OCI-LY7 (cell line): ENCODE measurements around the gene OSBPL7. TPM values are rescaled to one million over a fixed set of nuclear protein-coding genes. Genes with fewer than 3 reads are reported as not detected.

Experiments
- BruUV-seq: library from RNA; stranded (reverse); fragments of 400-500 nt; replicated peaks from 2 replicates; lab custom pipeline; 2021; lab: Mats Ljungman, UMichigan
- CTCF ChIA-PET: fragments of 300-600 bp; sonication (Branson Sonifier 250); formaldehyde crosslinking; loops from one replicate; lab custom pipeline; 2022; ENCODE audit warnings: antibody characterized with exemption; ENCODE audit not compliant: unreplicated experiment; lab: Charles Lee
- POLR2A ChIA-PET: fragments of 300-600 bp; sonication (Branson Sonifier 250); formaldehyde crosslinking; loops from one replicate; lab custom pipeline; 2022; ENCODE audit warnings: antibody characterized with exemption; lab: Charles Lee
- DNase-seq: peaks from one replicate; pipeline ENCODE4 v3.0.0-alpha.2; 2015; ENCODE audit warnings: low spot score
- H2AFZ ChIP-seq: fragments of 200-600 bp; sonication (generic), shearing (Covaris generic); 2 replicates; pipeline ENCODE4 v1.6.1; 2014; ENCODE audit warnings: mild to moderate bottlenecking, antibody characterized with exemption, low read length, moderate library complexity
- H3K27ac ChIP-seq: fragments of 200-600 bp; sonication (generic); 2 replicates; pipeline ENCODE4 v1.5.1; 2014; ENCODE audit warnings: mixed run types, low read depth, mild to moderate bottlenecking, moderate library complexity, low read length, inconsistent platforms; ENCODE audit not compliant: poor library complexity, severe bottlenecking
- H3K36me3 ChIP-seq: fragments of 200-600 bp; sonication (generic); 2 replicates; pipeline ENCODE4 v1.6.1; 2014; ENCODE audit warnings: mild to moderate bottlenecking, antibody characterized with exemption, low read length, moderate library complexity, mixed read lengths; ENCODE audit not compliant: insufficient read depth
- H3K4me1 ChIP-seq: fragments of 200-600 bp; sonication (generic); 2 replicates; pipeline ENCODE4 v1.5.1; 2014; ENCODE audit warnings: mild to moderate bottlenecking, low read length; ENCODE audit not compliant: insufficient read depth, poor library complexity, severe bottlenecking
- H3K4me2 ChIP-seq: fragments of 200-600 bp; sonication (generic); 2 replicates; pipeline ENCODE4 v1.6.1; 2014; ENCODE audit warnings: mild to moderate bottlenecking, low read length
- H3K4me3 ChIP-seq: fragments of 200-600 bp; sonication (generic); 2 replicates; pipeline ENCODE4 v1.5.1; 2014; ENCODE audit warnings: mild to moderate bottlenecking, low read depth, low read length; ENCODE audit not compliant: poor library complexity, severe bottlenecking
- H3K79me2 ChIP-seq: fragments of 200-600 bp; sonication (generic); 2 replicates; pipeline ENCODE4 v1.6.1; 2016; ENCODE audit warnings: low read depth, mild to moderate bottlenecking, low read length, moderate library complexity, mixed read lengths; ENCODE audit not compliant: insufficient read depth
- H3K9me2 ChIP-seq: fragments of 200-600 bp; sonication (generic); 2 replicates; pipeline ENCODE4 v1.6.1; 2016; ENCODE audit warnings: mild to moderate bottlenecking, low read length, mixed read lengths; ENCODE audit not compliant: insufficient read depth
- H3K9me3 ChIP-seq: fragments of 200-600 bp; sonication (generic); 2 replicates; pipeline ENCODE4 v1.6.1; 2014; ENCODE audit warnings: mild to moderate bottlenecking, mixed run types, low read length, mixed read lengths
- H4K20me1 ChIP-seq: fragments of 200-600 bp; sonication (generic); 2 replicates; pipeline ENCODE4 v1.6.1; 2014; ENCODE audit warnings: mild to moderate bottlenecking, antibody characterized with exemption, low read length, moderate library complexity, mixed read lengths; ENCODE audit not compliant: insufficient read depth
- EZH2phosphoT487 ChIP-seq: fragments of 200-600 bp; sonication (generic); IDR thresholded peaks from 2 replicates; pipeline ENCODE4 v1.6.1; 2018; ENCODE audit warnings: low read depth, borderline replicate concordance, mild to moderate bottlenecking, mixed run types, antibody characterized with exemption, low read length, moderate library complexity, mixed read lengths
- intact Hi-C: fragments of 100-400 bp; cut with micrococcal nuclease; formaldehyde crosslinking; loops from one replicate; pipeline ENCODE4 v1.10.0; 2022; ENCODE audit not compliant: unreplicated experiment
- total RNA-seq, 2 experiments: library from RNA; depleted of rRNA in 1 of 2; stranded (reverse); fragments of >200 nt in 1 of 2; shearing (Covaris generic) in 1 of 2; gene quantifications; 2 replicates each; pipeline ENCODE4 v1.2.3, GENCODE V29; 2014 to 2022
- TF ChIP-seq, protein P1 (sequence below): fragments of 200-600 bp; sonication (generic); conservative IDR thresholded peaks from 2 replicates; pipeline ENCODE4 v1.5.1; 2014; ENCODE audit warnings: mild to moderate bottlenecking, antibody characterized with exemption, low read length, moderate library complexity, mixed read lengths

Gene OSBPL7
- total RNA-seq, 2 experiments from 2014 or later: 24.4 to 35.7 TPM

DNA sequence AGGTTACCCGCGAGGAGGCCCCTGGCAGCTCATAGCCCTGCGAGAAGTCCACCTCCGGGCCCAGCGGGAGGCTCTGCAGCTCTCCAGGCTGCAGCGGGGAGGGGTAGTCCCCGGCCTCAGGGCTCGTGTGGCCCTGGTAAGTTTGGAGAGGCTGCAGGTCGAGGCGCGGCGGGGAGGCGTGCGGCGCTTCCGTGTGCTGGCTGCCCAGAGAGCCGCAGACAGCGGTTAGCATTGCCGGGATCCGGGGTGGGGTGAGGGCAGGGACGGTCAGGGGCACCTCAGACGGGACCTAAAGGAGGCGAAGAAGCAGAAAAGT, 26.6 kb upstream of the OSBPL7 start:
- H3K27ac ChIP-seq: no peak overlapping the region
- no TSS peak for BruUV-seq

DNA sequence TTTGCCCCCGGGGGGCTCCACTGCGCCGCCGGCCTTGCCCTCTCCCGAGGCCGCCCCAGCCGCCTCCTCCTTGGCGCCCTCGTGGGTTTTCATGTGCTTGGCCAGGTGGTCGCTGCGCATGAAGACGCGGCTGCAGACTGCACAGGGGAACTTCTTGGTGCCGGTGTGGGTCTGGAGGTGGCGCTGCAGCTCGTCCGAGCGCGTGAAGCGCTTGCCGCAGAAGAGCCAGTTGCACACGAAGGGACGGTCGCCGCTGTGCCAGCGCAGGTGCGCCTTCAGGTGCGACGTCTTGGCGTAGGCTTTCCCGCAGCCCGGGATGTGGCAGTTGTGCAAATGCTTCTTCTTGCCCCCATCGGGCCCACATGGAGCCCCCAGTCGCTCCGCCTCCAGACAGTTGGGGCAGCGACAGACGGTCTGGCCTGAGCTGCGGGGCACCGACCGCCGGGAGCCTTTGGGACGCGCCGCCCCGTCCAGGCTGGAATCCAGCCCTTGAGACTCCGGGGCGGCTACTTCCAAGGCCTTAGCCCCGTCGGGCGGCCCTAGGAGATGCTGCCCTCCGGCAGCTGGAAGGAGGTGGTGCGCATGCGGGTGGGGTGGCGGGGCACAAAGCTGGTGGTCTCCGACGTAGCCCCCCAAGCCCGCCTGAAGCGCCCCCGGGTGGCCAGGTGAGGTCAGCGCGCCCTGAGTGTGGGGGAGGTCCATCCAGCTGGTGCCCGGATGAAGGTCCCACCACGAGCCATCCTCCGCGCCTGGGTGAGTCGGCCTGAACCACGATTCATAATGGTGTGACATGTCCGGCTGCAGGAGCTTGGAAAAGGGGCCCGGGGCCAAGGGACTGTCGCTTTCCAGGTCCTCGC, 26.0 kb upstream of the OSBPL7 start:
- Histone ChIP-seq H4K20me1 (no peaks in the 10 kb centered on the region), H3K27ac (no peak overlapping the region), H3K9me3 (no peaks in the 10 kb centered on the region), H2AFZ (no peak overlapping the region), H3K79me2 (no peaks in the 10 kb centered on the region), H3K4me3 (no peak overlapping the region), H3K9me2 (no peaks in the 10 kb centered on the region), H3K36me3 (no peaks in the 10 kb centered on the region), H3K4me2 (no peak overlapping the region), H3K4me1 (peaks cover 19% of the 10 kb centered on the region)
- no peak for DNase-seq
- CTCF ChIA-PET: no interaction called here
- intact Hi-C loops: no loop called here
- POLR2A ChIA-PET: no interaction called here
- BruUV-seq: no TSS peak
- no peak for TF ChIP-seq EZH2phosphoT487
- TF ChIP-seq, protein P1, sequence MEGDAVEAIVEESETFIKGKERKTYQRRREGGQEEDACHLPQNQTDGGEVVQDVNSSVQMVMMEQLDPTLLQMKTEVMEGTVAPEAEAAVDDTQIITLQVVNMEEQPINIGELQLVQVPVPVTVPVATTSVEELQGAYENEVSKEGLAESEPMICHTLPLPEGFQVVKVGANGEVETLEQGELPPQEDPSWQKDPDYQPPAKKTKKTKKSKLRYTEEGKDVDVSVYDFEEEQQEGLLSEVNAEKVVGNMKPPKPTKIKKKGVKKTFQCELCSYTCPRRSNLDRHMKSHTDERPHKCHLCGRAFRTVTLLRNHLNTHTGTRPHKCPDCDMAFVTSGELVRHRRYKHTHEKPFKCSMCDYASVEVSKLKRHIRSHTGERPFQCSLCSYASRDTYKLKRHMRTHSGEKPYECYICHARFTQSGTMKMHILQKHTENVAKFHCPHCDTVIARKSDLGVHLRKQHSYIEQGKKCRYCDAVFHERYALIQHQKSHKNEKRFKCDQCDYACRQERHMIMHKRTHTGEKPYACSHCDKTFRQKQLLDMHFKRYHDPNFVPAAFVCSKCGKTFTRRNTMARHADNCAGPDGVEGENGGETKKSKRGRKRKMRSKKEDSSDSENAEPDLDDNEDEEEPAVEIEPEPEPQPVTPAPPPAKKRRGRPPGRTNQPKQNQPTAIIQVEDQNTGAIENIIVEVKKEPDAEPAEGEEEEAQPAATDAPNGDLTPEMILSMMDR: peak; percentile 68

More for the DNA sequence above, 26.6 kb upstream of the OSBPL7 start:
- H3K36me3 ChIP-seq: no peaks in the 10 kb centered on the region
- peaks cover 14% of the 10 kb centered on the region for H3K4me1 ChIP-seq
- no peaks in the 10 kb centered on the region for H3K9me2 ChIP-seq
- H3K4me3 ChIP-seq: no peak overlapping the region
- H3K4me2 ChIP-seq: no peak overlapping the region
- CTCF ChIA-PET: no interaction called here
- TF ChIP-seq, protein P1: no peak
- no peak for TF ChIP-seq EZH2phosphoT487
- no peaks in the 10 kb centered on the region for H3K79me2 ChIP-seq
- no peak overlapping the region for H2AFZ ChIP-seq
- no peaks in the 10 kb centered on the region for H3K9me3 ChIP-seq
- intact Hi-C loops: no loop called here
- no peak for DNase-seq
- H4K20me1 ChIP-seq: no peaks in the 10 kb centered on the region
- POLR2A ChIA-PET: no interaction called here

DNA sequence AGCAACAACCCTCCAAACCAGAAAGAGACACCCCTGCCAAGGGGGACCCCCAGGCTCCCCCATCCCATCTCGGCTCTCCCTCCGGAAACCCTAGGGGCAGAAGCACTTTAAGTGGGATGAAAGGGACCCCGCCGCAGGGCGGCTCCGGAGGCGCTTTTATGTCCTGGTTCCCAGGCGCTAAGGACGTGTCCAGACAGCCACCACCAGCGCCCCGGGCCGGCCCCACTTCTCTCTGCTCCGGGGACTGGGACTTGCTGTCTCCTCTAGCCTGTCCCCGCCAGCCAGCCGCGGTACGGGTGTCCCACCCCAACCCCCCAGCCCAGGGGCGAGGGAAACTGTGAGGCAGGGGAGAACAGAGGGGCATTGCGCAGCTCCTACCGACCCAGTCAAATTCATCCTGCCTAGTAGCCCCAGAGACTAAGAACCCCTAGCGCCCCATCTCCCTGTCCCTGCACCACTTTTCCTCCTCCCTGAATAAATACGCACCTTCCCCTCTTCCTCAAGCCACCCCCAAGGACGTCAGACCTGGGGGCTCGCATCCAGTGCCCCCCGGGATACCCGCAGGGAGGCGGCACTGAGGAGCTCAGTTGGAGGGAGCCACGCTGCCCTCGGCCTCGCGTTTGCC, 25.2 kb upstream of the OSBPL7 start:
- ChIA-PET POLR2A (interaction anchor here (0.6 kb wide), 1 partner anchor 49 kb away, joined by 3 read pairs; the partner anchor contains the start of gene SP2), CTCF (no interaction called here)
- intact Hi-C loops: no loop called here
- Histone ChIP-seq H3K79me2 (no peaks in the 10 kb centered on the region), H3K36me3 (no peaks in the 10 kb centered on the region), H3K9me3 (no peaks in the 10 kb centered on the region), H3K4me3 (no peak overlapping the region), H4K20me1 (no peaks in the 10 kb centered on the region), H3K4me2 (no peak overlapping the region), H3K9me2 (no peaks in the 10 kb centered on the region), H2AFZ (no peak overlapping the region), H3K27ac (no peak overlapping the region), H3K4me1 (peaks cover 25% of the 10 kb centered on the region)
- TF ChIP-seq, protein P1: no peak
- no peak for TF ChIP-seq EZH2phosphoT487
- BruUV-seq: no TSS peak
- DNase-seq: no peak
